Astrocyte (in vitro differentiated cells and primary cell): Measurements from ENCODE around the gene ETS1.

Source experiments
- EZH2 ChIP-seq: IDR thresholded peaks from 2 replicates; pipeline ENCODE4 v1.6.1; 2012; ENCODE audit warnings: mild to moderate bottlenecking, low read length, inconsistent platforms; ENCODE audit not compliant: insufficient read depth
- TF ChIP-seq, protein P1 (sequence below): IDR thresholded peaks from 2 replicates; pipeline ENCODE4 v1.5.1; 2011; ENCODE audit warnings: low read depth, mild to moderate bottlenecking, inconsistent platforms, low read length, moderate library complexity; ENCODE audit not compliant: insufficient read depth

- TF ChIP-seq EZH2 = no peak
- TF ChIP-seq, protein P1, sequence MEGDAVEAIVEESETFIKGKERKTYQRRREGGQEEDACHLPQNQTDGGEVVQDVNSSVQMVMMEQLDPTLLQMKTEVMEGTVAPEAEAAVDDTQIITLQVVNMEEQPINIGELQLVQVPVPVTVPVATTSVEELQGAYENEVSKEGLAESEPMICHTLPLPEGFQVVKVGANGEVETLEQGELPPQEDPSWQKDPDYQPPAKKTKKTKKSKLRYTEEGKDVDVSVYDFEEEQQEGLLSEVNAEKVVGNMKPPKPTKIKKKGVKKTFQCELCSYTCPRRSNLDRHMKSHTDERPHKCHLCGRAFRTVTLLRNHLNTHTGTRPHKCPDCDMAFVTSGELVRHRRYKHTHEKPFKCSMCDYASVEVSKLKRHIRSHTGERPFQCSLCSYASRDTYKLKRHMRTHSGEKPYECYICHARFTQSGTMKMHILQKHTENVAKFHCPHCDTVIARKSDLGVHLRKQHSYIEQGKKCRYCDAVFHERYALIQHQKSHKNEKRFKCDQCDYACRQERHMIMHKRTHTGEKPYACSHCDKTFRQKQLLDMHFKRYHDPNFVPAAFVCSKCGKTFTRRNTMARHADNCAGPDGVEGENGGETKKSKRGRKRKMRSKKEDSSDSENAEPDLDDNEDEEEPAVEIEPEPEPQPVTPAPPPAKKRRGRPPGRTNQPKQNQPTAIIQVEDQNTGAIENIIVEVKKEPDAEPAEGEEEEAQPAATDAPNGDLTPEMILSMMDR = no peak
Observed at GRCh38 chr11:128424851-128425285, 162.5 kb downstream of the ETS1 start.
